Suppressor macrophage treated with lipopolysaccharide for 4 hours (primary cell): ENCODE data around the gene SPRTN.
A peak's percentile ranks its signal among the peaks of the same experiment; 100 is the strongest.

Source experiments
- DNase-seq: peaks from one replicate; pipeline ENCODE4 v3.0.0-alpha.2; 2020

SPRTN gene, protein sequence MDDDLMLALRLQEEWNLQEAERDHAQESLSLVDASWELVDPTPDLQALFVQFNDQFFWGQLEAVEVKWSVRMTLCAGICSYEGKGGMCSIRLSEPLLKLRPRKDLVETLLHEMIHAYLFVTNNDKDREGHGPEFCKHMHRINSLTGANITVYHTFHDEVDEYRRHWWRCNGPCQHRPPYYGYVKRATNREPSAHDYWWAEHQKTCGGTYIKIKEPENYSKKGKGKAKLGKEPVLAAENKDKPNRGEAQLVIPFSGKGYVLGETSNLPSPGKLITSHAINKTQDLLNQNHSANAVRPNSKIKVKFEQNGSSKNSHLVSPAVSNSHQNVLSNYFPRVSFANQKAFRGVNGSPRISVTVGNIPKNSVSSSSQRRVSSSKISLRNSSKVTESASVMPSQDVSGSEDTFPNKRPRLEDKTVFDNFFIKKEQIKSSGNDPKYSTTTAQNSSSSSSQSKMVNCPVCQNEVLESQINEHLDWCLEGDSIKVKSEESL

DNA sequence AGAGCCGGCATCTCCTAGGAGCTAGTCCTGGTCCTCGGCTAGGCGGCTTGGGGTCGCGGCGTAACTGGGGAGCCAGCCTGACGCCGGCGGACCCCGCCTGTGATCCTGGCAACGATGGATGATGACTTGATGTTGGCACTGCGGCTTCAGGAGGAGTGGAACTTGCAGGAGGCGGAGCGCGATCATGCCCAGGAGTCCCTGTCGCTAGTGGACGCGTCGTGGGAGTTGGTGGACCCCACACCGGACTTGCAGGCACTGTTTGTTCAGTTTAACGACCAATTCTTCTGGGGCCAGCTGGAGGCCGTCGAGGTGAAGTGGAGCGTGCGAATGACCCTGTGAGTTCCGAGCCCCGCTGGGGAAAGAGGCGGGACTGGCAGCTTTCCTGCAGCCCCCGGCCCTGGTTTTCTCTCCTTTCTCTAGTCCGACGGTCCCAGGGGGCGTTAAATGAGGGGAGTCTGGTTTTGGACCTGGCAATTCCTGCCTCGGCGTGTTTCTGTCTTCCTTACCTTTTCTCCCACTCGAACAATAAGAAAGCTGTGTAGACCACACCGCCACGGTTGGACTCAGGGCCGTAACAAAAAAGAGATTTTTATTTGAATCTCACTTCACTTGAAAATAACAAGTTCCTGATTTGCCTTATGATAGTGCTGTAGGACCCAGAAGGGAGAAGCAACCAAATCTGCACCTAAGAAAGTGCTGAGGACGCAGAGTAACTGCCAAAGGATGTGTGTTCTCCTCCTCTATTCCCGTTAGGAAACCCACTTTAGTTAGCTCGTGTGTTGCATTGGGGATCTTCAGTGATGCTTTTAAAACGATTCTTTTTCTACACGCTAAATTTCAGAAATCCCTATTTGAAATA lies at the start of gene SPRTN:
TSS of gene SPRTN (plus strand) at position 24 of the 859 bp plus-strand sequence. CDS start at position 115, 91 bp downstream.
- DNase-seq, result peak; percentile 9

DNA sequence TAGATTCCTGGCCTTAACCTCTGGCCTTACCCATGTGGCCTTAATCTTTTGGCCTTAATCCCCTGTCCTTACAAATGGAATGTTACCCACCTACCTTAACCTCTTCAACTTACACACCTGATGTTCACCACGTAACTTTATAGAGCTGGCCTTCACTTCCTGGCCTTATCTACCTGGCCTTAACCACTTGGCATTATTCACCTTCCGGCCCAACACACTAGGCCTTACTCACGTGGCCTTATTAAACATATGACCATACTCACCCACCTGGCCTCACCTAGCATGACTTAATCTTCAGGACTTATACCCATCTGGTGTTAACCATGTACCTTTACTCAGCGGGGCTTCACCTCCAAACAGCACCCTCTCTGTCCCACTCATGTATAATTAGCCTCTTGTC lies 42.2 kb upstream of the SPRTN start:
- DNase-seq, result no peak

DNA sequence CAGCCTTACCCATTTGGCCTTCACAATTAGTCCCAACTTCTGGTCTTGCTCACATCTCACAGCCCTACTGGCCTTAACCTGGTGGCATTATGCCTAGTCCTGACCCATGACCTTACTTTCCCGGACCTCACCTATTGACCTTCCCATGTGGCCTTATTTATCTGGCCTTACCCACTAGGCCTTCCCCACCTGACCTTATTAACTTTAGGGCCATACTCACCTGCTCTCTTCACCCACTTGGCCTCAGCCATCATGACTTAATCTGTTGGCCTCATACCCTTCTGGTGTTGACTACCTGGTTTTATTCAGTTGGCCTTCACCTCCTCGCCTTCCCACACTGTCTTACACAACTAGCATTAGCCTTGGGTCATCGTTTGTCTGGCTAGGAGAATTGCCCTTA lies 36.1 kb upstream of the SPRTN start:
- DNase-seq, result no peak

DNA sequence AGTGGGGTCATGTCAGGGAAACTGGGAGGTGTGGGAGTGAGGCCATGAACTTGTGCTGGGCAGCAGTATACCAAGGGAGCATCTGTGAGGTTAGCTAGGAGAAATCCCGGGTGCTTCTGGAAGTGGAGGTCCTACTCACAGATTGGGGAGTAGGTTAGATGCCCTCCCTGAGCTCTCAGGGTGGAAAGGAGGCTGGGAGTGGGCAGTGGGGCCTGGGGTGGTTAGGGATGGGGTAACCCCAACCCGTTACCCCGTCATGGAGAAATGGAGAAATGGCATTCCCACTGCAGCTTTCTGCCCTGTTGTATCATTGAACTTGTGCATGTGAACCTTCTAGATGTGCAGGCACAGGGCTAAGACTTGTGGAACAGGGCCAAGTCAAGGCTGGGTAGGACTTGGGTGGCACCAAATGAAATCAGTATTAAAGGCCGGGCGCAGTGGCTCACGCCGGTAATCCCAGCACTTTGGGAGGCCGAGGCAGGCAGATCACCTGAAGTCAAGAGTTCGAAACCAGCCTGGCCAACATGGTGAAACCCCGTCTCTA lies 27.6 kb upstream of the SPRTN start:
- no peak for DNase-seq

DNA sequence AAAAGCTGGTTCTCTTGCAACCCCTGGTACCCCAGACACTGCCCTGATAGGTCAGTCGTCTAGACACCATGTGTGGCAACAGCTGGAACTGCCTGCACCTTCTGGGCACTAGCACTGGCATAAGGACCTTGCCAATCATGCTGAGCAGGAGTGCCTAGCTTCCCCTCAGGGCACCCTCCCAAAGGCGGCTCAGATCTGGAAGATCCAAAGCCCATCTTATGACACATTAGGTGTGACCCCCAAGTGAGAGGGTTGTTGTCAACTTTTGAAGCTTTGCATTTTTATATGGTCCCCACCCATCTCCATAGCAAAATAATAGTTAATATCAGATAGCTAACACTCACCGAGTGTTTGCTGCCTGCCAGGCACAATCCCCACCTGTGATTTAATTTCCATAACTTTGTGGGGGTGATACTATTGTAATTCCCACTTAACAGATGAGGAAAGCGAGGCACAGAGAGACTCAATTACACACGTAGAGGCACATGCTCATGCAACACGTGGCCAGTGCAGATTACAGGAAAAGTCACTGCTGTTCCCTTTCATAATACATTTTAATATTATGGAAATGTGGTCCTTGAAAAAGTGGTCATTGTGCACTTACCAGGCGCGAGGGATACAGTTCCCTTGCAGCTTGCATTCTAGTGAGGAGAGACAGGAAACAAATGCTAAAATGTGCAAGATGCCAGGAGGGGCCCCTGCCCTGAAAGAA lies 26.2 kb upstream of the SPRTN start:
- no peak for DNase-seq

DNA sequence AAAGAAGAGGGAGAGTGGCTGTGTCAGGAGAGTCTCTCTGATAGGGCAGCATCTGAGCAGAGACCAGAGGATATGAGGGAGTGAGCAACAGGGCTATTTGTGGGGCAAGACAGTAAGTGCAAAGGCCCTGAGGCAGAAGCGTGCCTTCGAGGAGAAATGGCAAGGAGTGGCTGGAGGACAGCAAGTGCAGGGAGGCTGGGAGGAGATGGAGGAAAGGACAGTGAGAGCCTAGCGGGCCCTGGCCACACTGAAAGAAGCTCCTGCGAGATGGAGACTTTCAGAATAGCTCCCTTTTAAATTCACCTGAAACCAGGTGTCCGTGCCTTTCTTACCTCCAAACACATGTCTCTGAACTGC lies 25.7 kb upstream of the SPRTN start:
- no peak for DNase-seq

DNA sequence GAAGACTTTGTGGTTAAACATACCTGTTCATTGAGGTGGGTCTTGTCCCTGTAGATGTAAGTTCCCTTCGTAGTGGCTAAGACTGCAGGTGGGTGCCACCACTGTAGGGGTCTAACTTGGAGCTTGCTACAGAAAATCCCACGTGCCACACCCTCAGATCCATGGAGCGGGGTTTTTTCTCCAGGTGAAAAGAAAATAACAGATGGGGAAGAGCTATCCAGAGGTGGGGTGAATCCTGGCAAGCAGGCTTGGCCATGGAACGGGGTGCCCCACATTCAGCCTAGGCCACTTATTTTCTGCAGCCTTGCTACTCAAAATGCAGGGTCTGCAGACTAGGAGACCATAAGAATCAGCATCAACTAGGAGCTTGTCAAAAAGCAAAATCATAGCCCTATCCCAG lies 24.4 kb upstream of the SPRTN start:
- DNase-seq, result no peak

DNA sequence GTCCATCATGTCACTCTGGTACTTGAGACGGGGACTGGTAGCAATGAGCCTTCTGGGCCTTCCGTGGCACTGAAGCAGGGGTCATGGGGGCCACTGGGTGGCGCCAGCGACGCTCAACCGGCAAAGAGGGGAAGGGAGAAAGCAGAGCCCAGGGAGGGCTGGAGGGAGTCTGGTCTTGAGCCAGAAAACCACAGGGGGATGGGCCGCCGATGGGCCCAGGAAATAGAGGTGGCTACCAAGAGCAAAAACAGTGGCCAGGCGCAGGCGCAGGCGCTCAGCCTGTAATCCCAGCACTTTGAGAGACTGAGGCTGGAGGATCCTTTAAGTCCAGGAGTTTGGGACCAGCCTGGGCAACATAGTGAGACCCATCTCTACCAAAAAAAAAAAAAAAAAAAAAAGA lies 22.2 kb upstream of the SPRTN start:
- DNase-seq, result peak; percentile 59

DNA sequence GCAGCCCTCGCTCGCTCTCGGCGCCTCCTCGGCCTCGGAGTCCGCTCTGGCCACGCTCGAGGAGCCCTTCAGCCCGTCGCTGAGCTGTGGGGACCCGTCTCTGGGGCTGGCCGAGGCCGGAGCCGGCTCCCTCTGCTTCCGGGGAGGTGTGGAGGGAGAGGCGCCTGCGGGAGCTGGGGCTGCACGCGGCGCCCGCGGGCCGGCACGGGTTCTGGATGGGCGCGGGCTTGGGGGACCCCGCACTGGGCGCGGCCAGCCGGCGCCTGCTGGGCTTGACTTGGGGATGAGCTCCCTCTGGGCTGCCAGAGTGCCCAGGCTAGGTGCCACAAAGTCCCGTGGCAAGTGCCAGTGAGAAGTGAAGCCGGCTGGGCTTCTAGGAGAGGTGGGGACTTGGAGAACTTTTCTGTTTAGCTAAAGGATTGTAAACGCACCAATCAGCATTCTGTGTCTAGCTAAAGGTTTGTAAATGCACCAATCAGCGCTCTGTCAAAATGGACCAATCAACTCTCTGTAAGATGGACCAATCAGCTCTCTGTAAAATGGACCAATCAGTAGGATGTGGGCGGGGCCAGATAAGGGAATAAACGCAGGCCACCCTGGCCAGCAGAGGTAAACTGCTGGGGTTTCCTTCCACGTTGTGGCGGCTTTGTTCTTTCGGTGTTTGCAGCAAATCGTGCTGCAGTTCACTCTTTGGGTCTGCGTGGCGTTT lies 20.6 kb upstream of the SPRTN start:
- no peak for DNase-seq

DNA sequence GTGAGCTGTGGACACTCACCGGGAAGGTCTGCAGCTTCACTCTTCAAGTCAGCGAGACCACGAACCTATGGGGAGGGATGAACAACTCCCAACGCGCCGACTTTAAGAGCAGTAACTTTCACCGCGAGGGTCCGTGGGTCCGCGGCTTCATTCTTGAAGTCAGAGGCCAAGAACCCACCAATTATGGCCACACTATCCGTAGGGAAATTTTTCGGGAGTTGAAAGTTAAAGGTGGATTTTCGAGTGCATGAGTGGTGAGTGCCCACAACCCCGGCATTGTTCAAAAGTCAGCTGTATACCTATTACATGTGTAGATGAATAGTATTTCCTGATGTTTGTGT lies 20.1 kb upstream of the SPRTN start:
- no peak for DNase-seq

DNA sequence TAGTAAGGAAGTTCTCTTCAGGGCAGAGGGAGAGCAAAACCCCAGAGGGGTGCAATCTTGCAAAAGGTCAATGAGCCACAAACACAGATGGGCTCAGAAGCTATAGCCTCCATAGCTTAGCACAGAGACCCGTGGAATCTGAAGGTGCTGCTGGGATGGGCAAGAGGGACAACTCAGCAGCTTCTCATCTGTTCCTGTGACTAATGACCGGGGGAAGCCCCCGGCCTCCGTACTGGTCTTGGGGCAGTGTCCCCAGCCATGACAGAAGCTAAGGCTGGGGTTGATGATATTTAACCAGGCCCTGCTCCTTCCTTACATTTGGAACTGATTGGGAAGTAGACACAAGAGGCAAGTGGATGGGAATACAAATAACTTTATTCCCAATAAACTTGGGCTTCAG lies 19.5 kb upstream of the SPRTN start:
- DNase-seq, result no peak

DNA sequence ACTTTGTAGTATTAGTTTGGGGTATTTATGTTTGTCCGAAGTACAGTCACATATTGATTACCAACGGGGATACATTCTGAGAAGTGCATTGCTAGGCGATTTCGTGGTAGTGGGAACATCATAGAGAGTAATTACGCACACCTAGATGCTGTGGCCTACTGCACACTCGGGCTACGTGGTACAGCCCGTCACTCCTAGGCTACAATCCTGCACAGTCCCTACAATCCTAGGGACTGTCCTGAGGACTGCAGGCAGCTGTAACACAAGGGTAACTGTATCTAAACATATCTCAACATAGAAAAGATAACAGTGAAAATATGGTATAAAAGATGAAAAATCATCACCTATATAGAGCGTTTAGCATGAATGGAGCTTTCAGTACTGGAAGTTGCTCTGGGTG lies 19.0 kb upstream of the SPRTN start:
- no peak for DNase-seq

DNA sequence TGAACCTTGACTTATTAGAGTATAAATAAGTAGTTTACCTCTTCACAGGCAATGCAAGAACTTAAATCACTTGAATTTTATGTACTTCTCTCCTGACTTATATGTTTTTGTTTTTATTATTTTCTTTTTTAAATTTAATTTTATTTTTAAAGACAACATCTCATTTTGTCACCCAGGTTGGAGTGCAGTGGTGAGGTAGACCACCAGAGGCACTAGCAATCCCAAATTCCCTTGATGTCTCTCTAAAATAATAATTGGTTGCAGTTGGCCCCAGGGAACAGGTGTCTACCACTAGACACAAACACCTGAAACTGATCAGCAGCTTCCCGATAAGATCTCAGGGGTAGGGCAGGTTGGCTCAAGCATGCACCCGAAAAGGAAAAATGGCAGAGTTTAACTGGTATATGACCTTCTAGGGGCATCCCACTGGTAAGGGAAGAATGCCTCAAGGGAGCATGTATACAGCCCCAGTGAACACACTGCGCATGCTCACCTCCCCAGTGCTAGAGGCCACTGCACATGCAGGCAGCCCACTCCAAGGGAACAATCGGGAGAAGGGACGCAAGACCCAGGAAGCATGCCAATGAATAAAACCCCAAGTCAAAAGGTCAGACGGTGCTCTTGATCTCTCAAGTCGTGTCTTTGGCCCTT lies 15.1 kb upstream of the SPRTN start:
- no peak for DNase-seq

DNA sequence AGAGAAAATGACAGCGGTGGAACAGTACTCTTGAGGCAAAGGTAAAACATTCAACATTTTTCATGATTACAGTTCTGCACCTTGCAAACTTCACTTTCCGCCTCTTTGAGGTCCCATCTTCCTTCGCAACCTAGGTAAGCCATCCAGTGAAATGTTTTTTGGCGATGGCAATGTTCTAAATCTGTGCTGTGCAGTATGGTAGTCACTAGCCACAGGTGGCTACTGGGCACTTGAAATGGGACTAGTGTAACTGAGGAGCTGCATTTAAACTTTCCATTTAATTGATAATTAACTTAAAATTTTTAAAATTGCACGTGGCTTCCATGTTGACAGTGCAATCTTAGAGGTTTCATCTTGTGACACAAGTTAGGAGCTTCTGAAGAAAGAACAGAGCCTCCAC lies 13.4 kb upstream of the SPRTN start:
- no peak for DNase-seq

DNA sequence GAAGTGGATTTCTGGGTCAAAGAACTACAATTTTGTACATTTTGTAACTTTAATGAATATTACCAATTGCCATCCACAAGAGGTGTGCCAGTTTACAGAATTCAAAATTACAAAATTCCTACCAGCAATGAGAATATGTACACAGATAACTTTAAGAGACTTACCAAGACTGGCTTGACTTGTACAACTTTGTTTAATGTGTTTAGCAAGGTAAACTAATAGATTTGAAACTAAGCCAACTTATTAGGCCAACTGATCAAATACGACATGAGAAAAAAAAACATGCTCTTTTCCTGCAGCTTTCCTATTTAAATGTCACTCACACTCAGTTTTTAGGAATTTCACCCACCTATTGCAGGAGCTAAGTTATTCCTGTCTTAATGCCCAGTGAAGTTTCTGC lies 11.8 kb upstream of the SPRTN start:
- no peak for DNase-seq

DNA sequence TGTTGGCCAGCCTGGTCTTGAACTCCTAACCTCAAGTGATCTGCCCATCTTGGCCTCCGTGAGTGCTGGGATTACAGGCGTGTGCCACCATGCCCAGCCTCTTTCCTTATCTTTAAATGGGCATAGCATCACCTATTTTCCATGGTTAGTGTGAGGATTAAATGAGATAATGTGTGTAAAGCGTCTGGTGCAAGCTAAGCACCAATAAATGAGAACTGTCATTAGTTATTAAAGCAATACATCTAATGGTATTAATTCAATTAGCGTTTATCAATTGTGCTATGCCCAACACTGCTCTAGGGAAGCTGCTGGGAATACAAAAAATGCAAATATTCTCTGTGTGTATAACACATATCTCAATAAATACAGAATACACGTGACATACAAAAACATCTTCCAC lies 10.5 kb upstream of the SPRTN start:
- no peak for DNase-seq

DNA sequence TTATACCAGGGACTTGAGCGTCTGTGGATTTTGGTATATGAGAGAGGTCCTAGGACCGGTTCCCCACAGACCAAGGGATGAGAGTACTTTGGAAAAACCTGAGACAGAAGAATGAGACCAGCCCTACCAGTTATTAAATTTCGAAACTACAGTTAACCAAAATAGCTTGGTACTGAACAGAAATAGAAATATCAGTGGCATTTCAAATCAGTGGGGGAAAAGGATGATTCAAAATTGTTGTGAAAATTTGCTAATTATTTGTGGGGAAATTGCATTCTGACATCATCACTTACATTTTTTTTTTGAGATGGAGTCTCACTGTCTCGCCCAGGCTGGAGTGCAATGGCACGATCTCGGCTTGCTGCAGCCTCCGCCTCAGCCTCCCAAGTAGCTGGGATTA lies 8.6 kb upstream of the SPRTN start:
- no peak for DNase-seq

DNA sequence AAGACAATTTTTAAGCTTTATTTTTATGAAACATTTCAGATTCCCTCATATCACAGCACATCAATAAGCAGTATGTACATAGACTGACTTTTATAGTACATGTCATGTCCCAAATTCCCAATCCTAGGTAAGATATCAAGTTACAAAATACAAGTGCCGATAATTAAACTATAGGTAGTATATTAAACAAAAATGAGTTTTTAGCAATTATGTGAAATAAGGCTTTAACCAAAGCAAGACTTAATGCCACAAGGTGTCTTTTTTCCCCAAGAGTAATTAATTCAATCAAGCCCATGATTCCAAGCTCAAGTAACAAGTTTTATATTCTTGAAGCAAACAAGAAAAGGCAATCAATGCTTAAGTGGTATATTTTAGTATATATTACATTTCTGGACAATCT lies 5.3 kb upstream of the SPRTN start:
- no peak for DNase-seq

DNA sequence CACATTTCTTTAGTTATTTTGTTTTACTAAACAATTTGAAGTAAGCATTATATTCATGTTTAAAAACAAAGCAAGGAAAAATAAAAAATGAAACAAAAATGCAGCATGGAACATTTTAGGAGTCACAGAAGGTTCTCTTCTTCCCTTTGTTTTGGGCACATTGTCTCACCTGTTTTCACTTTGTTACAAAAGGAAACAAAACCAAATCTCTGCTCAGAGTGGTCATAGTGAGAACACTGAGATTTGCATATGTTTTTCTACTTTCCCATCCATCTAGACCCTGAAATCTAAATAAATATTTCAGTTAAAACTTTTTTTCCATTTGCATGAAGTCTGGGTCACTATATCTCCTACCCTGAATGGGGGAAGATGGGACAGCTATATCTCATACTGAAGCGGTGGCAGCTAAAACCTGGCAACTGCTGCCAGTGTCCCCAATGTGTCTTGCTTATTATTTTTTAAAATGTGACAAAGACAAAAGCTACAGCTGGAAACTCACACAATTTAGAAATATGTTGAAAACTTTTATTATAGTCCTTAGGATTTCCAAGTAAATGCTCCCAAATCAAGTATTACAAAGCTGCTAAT lies 3.9 kb upstream of the SPRTN start:
- DNase-seq, result no peak

DNA sequence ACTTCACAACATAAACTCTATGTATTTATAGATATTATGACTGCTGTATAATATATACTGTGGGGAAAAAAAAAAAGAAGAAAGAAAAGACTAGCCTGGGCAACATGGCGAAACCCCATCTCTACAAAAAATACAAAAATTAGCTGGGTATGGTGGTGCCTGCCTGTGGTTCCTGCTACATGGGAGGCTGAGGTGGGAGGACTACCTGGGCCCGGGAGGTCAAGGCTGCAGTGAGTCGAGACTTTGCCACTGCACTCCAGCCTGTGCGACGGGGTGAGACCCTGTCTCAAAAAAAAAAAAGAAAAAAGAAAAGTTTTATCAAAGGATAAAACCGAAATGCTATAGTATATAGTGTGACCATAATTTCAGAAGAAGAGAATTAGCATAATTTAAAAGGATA lies 3.1 kb upstream of the SPRTN start:
- no peak for DNase-seq

DNA sequence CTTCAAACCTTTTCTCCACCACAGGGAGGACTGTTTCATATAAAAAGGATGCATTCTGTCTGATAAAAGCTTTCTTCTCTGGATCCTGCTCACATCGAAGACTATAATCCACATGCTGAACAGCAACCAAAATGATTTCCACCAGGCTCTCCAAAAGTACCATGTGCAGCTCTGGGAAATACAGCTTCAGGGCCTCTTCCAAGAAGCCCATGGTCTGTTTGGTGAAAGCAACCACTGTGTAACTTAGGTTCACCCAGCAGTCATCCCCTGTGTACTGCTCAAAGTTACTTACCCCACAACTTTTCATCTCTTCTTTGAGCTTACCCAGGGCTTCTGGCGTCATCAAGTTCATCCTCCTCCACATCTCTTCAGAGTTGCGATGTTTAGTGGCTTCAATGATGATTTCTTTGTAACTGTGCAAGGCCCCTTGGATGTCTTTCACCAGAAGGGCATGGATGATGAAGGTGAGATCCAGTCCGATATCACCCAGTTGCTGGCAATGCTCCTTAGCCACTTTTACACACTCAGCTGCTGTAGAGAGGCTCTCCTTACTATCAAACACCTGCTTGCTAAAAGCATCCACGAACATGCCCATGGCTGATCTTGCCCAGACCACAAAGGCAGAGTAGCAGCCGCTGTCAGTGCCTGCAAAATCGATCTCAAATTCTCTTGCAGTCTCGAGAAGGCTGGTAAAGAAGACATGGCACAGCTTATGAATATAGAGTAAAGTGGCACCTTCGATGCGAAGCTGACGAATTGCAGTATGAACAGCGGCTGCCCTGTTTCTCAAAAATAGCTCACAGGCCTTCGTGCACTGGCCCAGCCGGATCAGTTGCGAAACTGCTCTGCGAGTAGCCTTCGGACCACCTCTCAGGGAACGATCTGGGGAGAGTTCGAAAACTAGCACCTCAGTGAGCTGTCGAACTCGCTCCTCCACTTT lies 2.2 kb upstream of the SPRTN start:
- no peak for DNase-seq
